Mucosa of descending colon (tissue), 3 donors: ENCODE results near the gene SIN3B. TPM values are rescaled to one million over a fixed set of nuclear protein-coding genes. Genes with fewer than 3 reads are reported as not detected.
A peak's percentile ranks its signal among the peaks of the same experiment; 100 is the strongest.

Source experiments
- ATAC-seq: fragments of 200-7000 bp; cut with Tn5 transposase; one replicate; pipeline ENCODE4 v1.9.1; 2020; ENCODE audit warnings: mild to moderate bottlenecking, moderate library complexity
- DNase-seq, 3 donors: peaks; one replicate each; pipeline ENCODE4 v3.0.0-alpha.2; 2020
- H3K36me3 ChIP-seq: fragments of 200-600 bp; one replicate; pipeline ENCODE4 v1.8.0; 2021; ENCODE audit warnings: low read depth, mild to moderate bottlenecking
- H3K4me1 ChIP-seq: fragments of 200-600 bp; one replicate; pipeline ENCODE4 v1.8.0; 2021; ENCODE audit warnings: low read depth, mild to moderate bottlenecking
- H3K4me3 ChIP-seq: fragments of 200-600 bp; one replicate; pipeline ENCODE4 v1.8.0; 2021; ENCODE audit warnings: mild to moderate bottlenecking
- H3K9me3 ChIP-seq: fragments of 200-600 bp; one replicate; pipeline ENCODE4 v1.8.0; 2021; ENCODE audit warnings: mild to moderate bottlenecking
- CTCF ChIP-seq: fragments of 200-600 bp; IDR thresholded peaks from one replicate; pipeline ENCODE4 v1.8.0; 2022; ENCODE audit warnings: antibody characterized with exemption, mild to moderate bottlenecking
- intact Hi-C, 2 donors: fragments of 100-400 bp; cut with DNase I in 1 of 2; cut with micrococcal nuclease in 1 of 2; formaldehyde crosslinking; loops; one replicate each; pipeline versions ENCODE4 v1.11.0 to v1.11.1; 2022; cut with DNase I, micrococcal nuclease
- total RNA-seq, 3 donors: library from RNA; stranded (reverse); fragmentation: NEBNext Ultra II Directional in 2 of 3; extraction: Animal tissue kit (Norgen Biotek cat#: 25700) in 2 of 3; gene quantifications; one replicate each; pipeline versions ENCODE4 v1.2.1 to v1.2.4, GENCODE V29; 2021 to 2023
- donor health status: DM: no; HTN: no; CAD: no; lungs with moderate emphysema.
- donor health status: DM: no; HTN: no; CAD: no.
- donor health status: DM: no; HTN: yes; CAD: no.

Gene SIN3B
- total RNA-seq, 3 donors from 2014 or later: 30.7 to 56.6 (median 38.9) TPM

- no peaks in the 10 kb centered on the region for H3K9me3 ChIP-seq
- DNase-seq: peak in 1 of 3 donors; percentile 55
- H3K36me3 ChIP-seq: no peaks in the 10 kb centered on the region
- peaks cover 2% of the 10 kb centered on the region for H3K4me1 ChIP-seq
- intact Hi-C loops: no loop called here
- no peak overlapping the region for H3K4me3 ChIP-seq
- TF ChIP-seq CTCF: no peak
- no peak for ATAC-seq
Measured at GRCh38 chr19:16889366-16889882, 60.2 kb downstream of the SIN3B start.

- peaks cover 2% of the 10 kb centered on the region for H3K4me1 ChIP-seq
- no peak for ATAC-seq
- H3K9me3 ChIP-seq: no peaks in the 10 kb centered on the region
- intact Hi-C loops: no loop called here
- H3K36me3 ChIP-seq: no peaks in the 10 kb centered on the region
- no peak for DNase-seq
- no peak overlapping the region for H3K4me3 ChIP-seq
- no peak for TF ChIP-seq CTCF
Measured at GRCh38 chr19:16889883-16890460, 60.8 kb downstream of the SIN3B start.

GRCh38 chr19:16890461-16891184 lies 61.4 kb downstream of the SIN3B start:
- intact Hi-C loops: no loop called here
- no peak for ATAC-seq
- H3K9me3 ChIP-seq: no peaks in the 10 kb centered on the region
- H3K4me1 ChIP-seq: peaks cover 2% of the 10 kb centered on the region
- no peak for TF ChIP-seq CTCF
- no peak overlapping the region for H3K4me3 ChIP-seq
- no peak for DNase-seq
- H3K36me3 ChIP-seq: no peaks in the 10 kb centered on the region

GRCh38 chr19:16891696-16892382 lies 62.6 kb downstream of the SIN3B start:
- no peaks in the 10 kb centered on the region for H3K36me3 ChIP-seq
- intact Hi-C loops: no loop called here
- DNase-seq: no peak
- TF ChIP-seq CTCF: no peak
- no peak overlapping the region for H3K4me3 ChIP-seq
- H3K9me3 ChIP-seq: no peaks in the 10 kb centered on the region
- ATAC-seq: no peak
- H3K4me1 ChIP-seq: peaks cover 6% of the 10 kb centered on the region

- intact Hi-C loops: no loop called here
- H3K4me3 ChIP-seq: no peak overlapping the region
- H3K36me3 ChIP-seq: no peaks in the 10 kb centered on the region
- no peak for ATAC-seq
- H3K4me1 ChIP-seq: peaks cover 6% of the 10 kb centered on the region
- no peaks in the 10 kb centered on the region for H3K9me3 ChIP-seq
- no peak for DNase-seq
- no peak for TF ChIP-seq CTCF
Measured at GRCh38 chr19:16892436-16892835, 63.2 kb downstream of the SIN3B start.
